ENCODE data around the gene WDR70. TPM values are rescaled to one million over a fixed set of nuclear protein-coding genes. Genes with fewer than 3 reads are reported as not detected.

Gene WDR70
- polyA plus RNA-seq, 1 of the 3 experiments (the other 2 are of a cell fraction), result 14.2 TPM

GRCh38 chr5:37665272-37665671 lies 286.2 kb downstream of the WDR70 start:
- Histone ChIP-seq H3K9ac (no peak overlapping the region), H3K4me1 (ENCODE audit: control insufficient read depth in 1 of 2, insufficient read depth in 2 of 2, low read depth in 1 of 2, low read length in 1 of 2) (peaks cover 6 to 34% of the 10 kb centered on the region in 2 experiments), H2AFZ (ENCODE audit: low read depth) (no peak overlapping the region), H3K4me3 (ENCODE audit: low read depth in 2 of 2, low read length in 1 of 2) (no peak overlapping the region), H3K36me3 (replicated peaks in 1 of 2; ENCODE audit: control insufficient read depth in 1 of 2, insufficient read depth in 2 of 2, low read length in 1 of 2) (no peaks in the 10 kb centered on the region), H3K4me2 (no peak overlapping the region), H3K9me3 (no peaks in the 10 kb centered on the region), H3K9me2 (no peaks in the 10 kb centered on the region), H4K20me1 (ENCODE audit: insufficient read depth) (no peaks in the 10 kb centered on the region), H3K27ac (ENCODE audit: low read depth in 2 of 2, low read length in 1 of 2) (no peak overlapping the region), H3F3A (replicated peaks; ENCODE audit: insufficient read depth) (peaks cover 17% of the 10 kb centered on the region), H3K79me2 (ENCODE audit: insufficient read depth) (peaks cover 3% of the 10 kb centered on the region; the same call in 1 of the 2 replicates), H3K27me3 (ENCODE audit: insufficient read depth) (no peaks in the 10 kb centered on the region)
- ChIA-PET POLR2A (no interaction called here), CTCF (no interaction called here)
- no peak for DNase-seq
- WGBS (ENCODE audit: low lambda C conversion rate), result 92% methylated on average over 1 of the region's 1 CpG
- TF ChIP-seq TAF1 (IDR thresholded peaks at IDR 0.05; ENCODE audit: borderline replicate concordance, low read depth, low read length) (no peak), MEF2A (IDR thresholded peaks at IDR 0.05; ENCODE audit: borderline replicate concordance, low read depth) (no peak), SMC3 (IDR thresholded peaks at IDR 0.05; ENCODE audit: low read depth, low read length) (no peak), ZBTB33 (IDR thresholded peaks at IDR 0.05; ENCODE audit: borderline replicate concordance, low read depth) (no peak), MXI1 (IDR thresholded peaks at IDR 0.05; ENCODE audit: low read depth, low read length) (no peak), RAD21 (IDR thresholded peaks at IDR 0.05; ENCODE audit: low read length) (no peak), ELF1 (IDR thresholded peaks at IDR 0.05) (no peak)

DNA sequence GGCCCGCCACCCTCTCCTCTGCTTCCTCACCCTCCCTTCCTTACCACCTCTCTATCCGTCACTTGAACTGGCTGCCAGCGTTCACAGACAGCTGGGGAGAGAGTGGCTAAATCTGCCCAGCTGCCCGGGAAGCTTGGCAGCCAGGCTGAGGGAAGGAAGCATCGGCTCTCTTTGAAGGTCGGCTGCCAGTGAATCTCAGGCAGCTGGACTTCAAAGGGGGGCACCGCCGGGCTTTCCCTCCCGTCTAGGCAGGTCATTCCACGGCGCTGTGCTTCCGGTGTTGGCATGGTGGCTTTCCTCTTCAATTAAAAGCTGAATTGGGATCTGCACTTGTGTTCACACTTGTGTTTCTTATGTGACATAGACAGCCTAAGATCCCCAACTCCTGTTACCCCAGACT lies 286.8 kb downstream of the WDR70 start:
- DNase-seq, result no peak
- Histone ChIP-seq H3K36me3 (replicated peaks in 1 of 2; ENCODE audit: control insufficient read depth in 1 of 2, insufficient read depth in 2 of 2, low read length in 1 of 2) (no peaks in the 10 kb centered on the region), H3K4me2 (no peak overlapping the region), H3K4me1 (ENCODE audit: control insufficient read depth in 1 of 2, insufficient read depth in 2 of 2, low read depth in 1 of 2, low read length in 1 of 2) (peaks cover 6 to 34% of the 10 kb centered on the region in 2 experiments), H3K9ac (no peak overlapping the region), H3K9me2 (no peaks in the 10 kb centered on the region), H3K4me3 (ENCODE audit: low read depth in 2 of 2, low read length in 1 of 2) (no peak overlapping the region), H4K20me1 (ENCODE audit: insufficient read depth) (no peaks in the 10 kb centered on the region), H3K27ac (ENCODE audit: low read depth in 2 of 2, low read length in 1 of 2) (no peak overlapping the region), H3K79me2 (ENCODE audit: insufficient read depth) (peaks cover 3% of the 10 kb centered on the region; the same call in 1 of the 2 replicates), H3K27me3 (ENCODE audit: insufficient read depth) (no peaks in the 10 kb centered on the region), H3F3A (replicated peaks; ENCODE audit: insufficient read depth) (peaks cover 17% of the 10 kb centered on the region), H2AFZ (ENCODE audit: low read depth) (no peak overlapping the region), H3K9me3 (no peaks in the 10 kb centered on the region)
- POLR2A ChIA-PET, result no interaction called here
- CTCF ChIA-PET, result no interaction called here
- 88% methylated on average over 12 of the region's 12 CpGs for WGBS (ENCODE audit: low lambda C conversion rate)
- TF ChIP-seq MAX (IDR thresholded peaks at IDR 0.05; ENCODE audit: low read depth), result no peak
- TF ChIP-seq EP300 (IDR thresholded peaks at IDR 0.05; ENCODE audit: borderline replicate concordance in 1 of 2, low read depth in 1 of 2, low read length in 1 of 2), result no peak
- no peak for TF ChIP-seq FOSL2 (IDR thresholded peaks at IDR 0.05; ENCODE audit: borderline replicate concordance, low read depth)
- TF ChIP-seq MEF2A (IDR thresholded peaks at IDR 0.05; ENCODE audit: borderline replicate concordance, low read depth), result no peak
- TF ChIP-seq CTCF (IDR thresholded peaks at IDR 0.05), result no peak
- TF ChIP-seq GATA2 (CRISPR knock-in tag; IDR thresholded peaks at IDR 0.05), result no peak
- TF ChIP-seq GABPA (IDR thresholded peaks at IDR 0.05; ENCODE audit: low read depth), result no peak
- TF ChIP-seq RFX5 (IDR thresholded peaks at IDR 0.05; ENCODE audit: low read length), result no peak
- no peak for TF ChIP-seq FOXJ3 (CRISPR knock-in tag; IDR thresholded peaks at IDR 0.05)
- no peak for TF ChIP-seq NRF1 (IDR thresholded peaks at IDR 0.05; ENCODE audit: low read depth, low read length)
- no peak for TF ChIP-seq USF2 (IDR thresholded peaks at IDR 0.05; ENCODE audit: borderline replicate concordance, low read depth, low read length)
- no peak for TF ChIP-seq IRF3 (IDR thresholded peaks at IDR 0.05; ENCODE audit: low read depth, low read length)
- no peak for TF ChIP-seq SIN3A (IDR thresholded peaks at IDR 0.05; ENCODE audit: borderline replicate concordance, low read depth, low read length)
- TF ChIP-seq RXRA (IDR thresholded peaks at IDR 0.05; ENCODE audit: borderline replicate concordance, low read depth), result no peak
- TF ChIP-seq SMC3 (IDR thresholded peaks at IDR 0.05; ENCODE audit: low read depth, low read length), result no peak
